Smooth muscle cell (in vitro differentiated cells): Measurements from ENCODE around the gene PLXND1. TPM values are rescaled to one million over a fixed set of nuclear protein-coding genes. Genes with fewer than 3 reads are reported as not detected.
A peak's percentile ranks its signal among the peaks of the same experiment; 100 is the strongest.

ENCODE experiments used
- DNase-seq: peaks from one replicate; lab custom pipeline; 2025; ENCODE audit not compliant: unreplicated experiment; lab: John Stamatoyannopoulos, UW
- H2AFZ ChIP-seq: fragments of 200-600 bp; sonication (generic); 2 replicates; pipeline ENCODE4 v1.6.0; 2016; ENCODE audit warnings: antibody characterized with exemption, low read depth, mild to moderate bottlenecking
- H3F3A ChIP-seq: fragments of 200-600 bp; sonication (generic); 2 replicates; pipeline ENCODE4 v1.6.0; 2017; ENCODE audit warnings: antibody characterized with exemption, low read depth
- H3K27ac ChIP-seq: fragments of 200-600 bp; sonication (generic); 2 replicates; pipeline ENCODE4 v1.5.1; 2016; ENCODE audit warnings: low read depth, mild to moderate bottlenecking
- H3K27me3 ChIP-seq: fragments of 200-600 bp; sonication (generic); 2 replicates; pipeline ENCODE4 v1.6.1; 2016; ENCODE audit warnings: low read depth, mild to moderate bottlenecking
- H3K36me3 ChIP-seq: fragments of 200-600 bp; sonication (generic); 2 replicates; pipeline ENCODE4 v1.5.1; 2016; ENCODE audit warnings: low read depth
- H3K4me1 ChIP-seq: fragments of 200-600 bp; sonication (generic); 2 replicates; pipeline ENCODE4 v1.5.1; 2016; ENCODE audit warnings: low read depth
- H3K4me2 ChIP-seq: fragments of 200-600 bp; sonication (generic); 2 replicates; pipeline ENCODE4 v1.6.0; 2016; ENCODE audit warnings: mild to moderate bottlenecking
- H3K4me3 ChIP-seq: fragments of 200-600 bp; sonication (generic); 2 replicates; pipeline ENCODE4 v1.5.1; 2016; ENCODE audit warnings: mild to moderate bottlenecking
- H3K79me2 ChIP-seq: fragments of 200-600 bp; sonication (generic); 2 replicates; pipeline ENCODE4 v1.6.0; 2016; ENCODE audit warnings: low read depth, mild to moderate bottlenecking
- H3K9ac ChIP-seq: fragments of 200-600 bp; sonication (generic); 2 replicates; pipeline ENCODE4 v1.6.0; 2016; ENCODE audit warnings: low read depth
- H3K9me3 ChIP-seq: fragments of 200-600 bp; sonication (generic); replicated peaks from 2 replicates; pipeline ENCODE4 v1.5.1; 2016; ENCODE audit warnings: low read depth
- H4K20me1 ChIP-seq: fragments of 200-600 bp; sonication (generic); 2 replicates; pipeline ENCODE4 v1.6.0; 2016; ENCODE audit warnings: low read depth
- WGBS: methylation state at CpG from one replicate; pipeline ENCODE4 v1.1.7; 2016; ENCODE audit warnings: low lambda C conversion rate; 5-methylcytosine and 5-hydroxymethylcytosine counted together
- polyA plus RNA-seq: library from polyadenylated mRNA; unstranded; fragments of >200 nt; fragmentation: Nextera tagmentation; extraction: Ambion mirVana; gene quantifications from 2 replicates; pipeline ENCODE4 v1.2.1, GENCODE V29; 2016
- total RNA-seq: library from RNA; depleted of rRNA; stranded (reverse); fragments of >200 nt; gene quantifications from 2 replicates; pipeline ENCODE4 v1.2.3, GENCODE V29; 2014
- TF ChIP-seq, protein P1 (sequence below): fragments of 200-600 bp; sonication (generic); IDR thresholded peaks from 2 replicates; pipeline ENCODE4 v1.5.1; 2017; ENCODE audit warnings: borderline replicate concordance, mild to moderate bottlenecking, antibody characterized with exemption; ENCODE audit not compliant: insufficient read depth, poor library complexity, severe bottlenecking

The PLXND1 gene
- total and polyA plus RNA-seq, 2 experiments from 2014 or later: 75.8 to 94.3 TPM

GRCh38 chr3:129608936-129609590 is 2.6 kb upstream of the PLXND1 start:
- 90% methylated on average over 4 of the region's 4 CpGs for WGBS
- Histone ChIP-seq H3K4me2 (peak overlapping the region; percentile 12), H3K27ac (peak overlapping the region; percentile 93), H3K9me3 (no peaks in the 10 kb centered on the region), H4K20me1 (peaks cover 17% of the 10 kb centered on the region), H3F3A (peaks cover 50% of the 10 kb centered on the region), H3K4me1 (peaks cover 8% of the 10 kb centered on the region), H2AFZ (no peak overlapping the region), H3K9ac (no peak overlapping the region), H3K4me3 (no peak overlapping the region), H3K36me3 (no peaks in the 10 kb centered on the region), H3K27me3 (no peaks in the 10 kb centered on the region), H3K79me2 (peaks cover 22% of the 10 kb centered on the region)
- DNase-seq: no peak
- TF ChIP-seq, protein P1, sequence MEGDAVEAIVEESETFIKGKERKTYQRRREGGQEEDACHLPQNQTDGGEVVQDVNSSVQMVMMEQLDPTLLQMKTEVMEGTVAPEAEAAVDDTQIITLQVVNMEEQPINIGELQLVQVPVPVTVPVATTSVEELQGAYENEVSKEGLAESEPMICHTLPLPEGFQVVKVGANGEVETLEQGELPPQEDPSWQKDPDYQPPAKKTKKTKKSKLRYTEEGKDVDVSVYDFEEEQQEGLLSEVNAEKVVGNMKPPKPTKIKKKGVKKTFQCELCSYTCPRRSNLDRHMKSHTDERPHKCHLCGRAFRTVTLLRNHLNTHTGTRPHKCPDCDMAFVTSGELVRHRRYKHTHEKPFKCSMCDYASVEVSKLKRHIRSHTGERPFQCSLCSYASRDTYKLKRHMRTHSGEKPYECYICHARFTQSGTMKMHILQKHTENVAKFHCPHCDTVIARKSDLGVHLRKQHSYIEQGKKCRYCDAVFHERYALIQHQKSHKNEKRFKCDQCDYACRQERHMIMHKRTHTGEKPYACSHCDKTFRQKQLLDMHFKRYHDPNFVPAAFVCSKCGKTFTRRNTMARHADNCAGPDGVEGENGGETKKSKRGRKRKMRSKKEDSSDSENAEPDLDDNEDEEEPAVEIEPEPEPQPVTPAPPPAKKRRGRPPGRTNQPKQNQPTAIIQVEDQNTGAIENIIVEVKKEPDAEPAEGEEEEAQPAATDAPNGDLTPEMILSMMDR: no peak

GRCh38 chr3:129608087-129608935 is 1.8 kb upstream of the PLXND1 start:
- TF ChIP-seq, protein P1: no peak
- Histone ChIP-seq H3K27ac (peak overlapping the region; percentile 93), H3K4me2 (peak overlapping the region; percentile 90), H3K79me2 (peaks cover 30% of the 10 kb centered on the region), H3K9ac (peak overlapping the region; percentile 75), H3K27me3 (no peaks in the 10 kb centered on the region), H3K36me3 (no peaks in the 10 kb centered on the region), H3K9me3 (no peaks in the 10 kb centered on the region), H3K4me1 (peaks cover 13% of the 10 kb centered on the region), H3K4me3 (no peak overlapping the region), H2AFZ (no peak overlapping the region), H3F3A (peaks cover 51% of the 10 kb centered on the region), H4K20me1 (peaks cover 25% of the 10 kb centered on the region)
- DNase-seq: no peak
- WGBS: 42% methylated on average over 15 of the region's 17 CpGs

DNA sequence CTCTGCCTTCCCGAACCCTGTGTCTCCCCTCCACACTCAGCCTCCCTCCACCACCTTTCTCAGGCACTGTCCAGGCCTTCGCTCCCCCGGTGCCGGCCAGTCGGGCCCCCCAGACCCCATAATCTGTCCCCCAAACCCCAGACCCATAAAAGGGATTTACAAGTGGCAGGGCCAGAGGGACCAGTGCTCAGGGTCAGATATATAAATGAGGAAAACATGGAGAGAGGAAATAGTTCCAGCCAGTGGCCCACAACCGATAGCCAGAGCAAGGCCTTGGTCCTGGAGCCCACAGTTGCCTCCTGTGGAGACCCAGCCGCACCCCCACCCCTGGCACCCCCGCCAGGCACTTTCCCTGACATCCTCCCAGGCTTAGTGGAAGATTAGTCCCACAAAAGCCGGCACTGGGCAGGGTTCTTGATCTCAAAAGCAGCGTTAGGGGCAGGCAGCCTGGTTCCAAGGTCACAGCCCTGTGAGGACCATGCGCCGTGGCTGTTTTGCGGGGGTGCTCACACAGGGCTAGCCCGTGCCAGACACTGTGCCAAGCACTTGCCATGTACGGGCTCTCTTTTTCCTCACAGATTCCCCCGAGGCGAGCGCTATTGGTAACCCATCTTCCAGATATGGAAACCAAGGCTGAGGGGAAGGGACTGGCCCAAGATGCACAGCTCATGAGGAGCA is 1.1 kb upstream of the PLXND1 start:
- H4K20me1 ChIP-seq: peaks cover 31% of the 10 kb centered on the region
- H3K4me1 ChIP-seq: peaks cover 18% of the 10 kb centered on the region
- DNase-seq: no peak
- H2AFZ ChIP-seq: peak overlapping the region; percentile 91
- H3K27ac ChIP-seq: peak overlapping the region; percentile 93
- peak overlapping the region; percentile 75 for H3K9ac ChIP-seq
- H3K36me3 ChIP-seq: no peaks in the 10 kb centered on the region
- H3K4me2 ChIP-seq: peak overlapping the region; percentile 90
- peaks cover 38% of the 10 kb centered on the region for H3K79me2 ChIP-seq
- 29% methylated on average over 18 of the region's 18 CpGs for WGBS
- TF ChIP-seq, protein P1: no peak
- no peaks in the 10 kb centered on the region for H3K9me3 ChIP-seq
- peaks cover 51% of the 10 kb centered on the region for H3F3A ChIP-seq
- H3K4me3 ChIP-seq: peak overlapping the region; percentile 60
- H3K27me3 ChIP-seq: no peaks in the 10 kb centered on the region
